Stimulated activated CD4-positive, alpha-beta T cell treated with anti-CD3 and anti-CD28 coated beads, Interleukin-1b, Interleukin-23, amount 100 ng/mL, for 4 hours (primary cell): ENCODE measurements around the gene EXOSC9.
"Not testable (repeated sequence)": the region's sequence is repeated elsewhere in the genome, so short reads cannot be mapped to it uniquely, and the experiment has no call there.

Experiments
- DNase-seq, 2 donors: peaks; one replicate each; pipeline ENCODE4 v3.0.0-alpha.2; 2020; ENCODE audit warnings: low read depth in 2 of 2

Gene EXOSC9

DNA sequence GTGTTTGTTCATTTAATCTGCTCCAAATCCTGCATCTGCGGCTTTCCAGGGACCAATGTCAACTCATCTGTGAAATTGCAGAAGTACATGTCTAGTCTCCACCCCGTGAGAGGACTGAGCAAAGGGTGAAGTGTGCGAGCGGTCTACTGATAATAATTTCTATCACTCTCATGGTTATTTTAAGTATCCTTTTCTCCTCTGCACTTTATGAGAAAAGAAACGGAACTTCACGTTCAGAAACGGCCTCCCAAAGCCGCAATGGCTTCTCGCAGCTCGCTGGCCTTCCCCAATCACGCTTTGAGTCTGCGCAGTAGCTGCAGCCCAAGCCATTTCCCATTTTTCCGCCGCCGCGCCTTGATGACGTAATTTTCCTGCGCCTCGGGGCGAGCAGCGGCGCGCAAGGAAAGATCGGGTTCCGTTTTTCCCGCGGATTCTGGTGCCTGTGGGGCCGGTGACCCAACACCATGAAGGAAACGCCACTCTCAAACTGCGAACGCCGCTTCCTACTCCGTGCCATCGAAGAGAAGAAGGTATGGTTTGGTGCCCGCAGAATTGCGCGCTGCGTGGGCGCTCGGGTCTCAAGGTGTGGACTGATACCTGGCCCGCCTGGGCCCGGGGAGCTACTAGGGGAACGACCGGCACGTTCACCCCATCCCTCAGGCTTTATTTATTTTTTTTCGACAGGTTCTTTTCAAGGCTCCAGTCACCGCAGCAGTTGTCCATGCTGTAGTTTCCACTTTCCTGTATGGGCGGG lies at the start of gene EXOSC9:
EXOSC9 (plus strand) TSS at position 363 of the 754 bp plus-strand sequence; CDS start at position 465, 102 bp downstream.
- DNase-seq: peak; percentile 92 to 94

DNA sequence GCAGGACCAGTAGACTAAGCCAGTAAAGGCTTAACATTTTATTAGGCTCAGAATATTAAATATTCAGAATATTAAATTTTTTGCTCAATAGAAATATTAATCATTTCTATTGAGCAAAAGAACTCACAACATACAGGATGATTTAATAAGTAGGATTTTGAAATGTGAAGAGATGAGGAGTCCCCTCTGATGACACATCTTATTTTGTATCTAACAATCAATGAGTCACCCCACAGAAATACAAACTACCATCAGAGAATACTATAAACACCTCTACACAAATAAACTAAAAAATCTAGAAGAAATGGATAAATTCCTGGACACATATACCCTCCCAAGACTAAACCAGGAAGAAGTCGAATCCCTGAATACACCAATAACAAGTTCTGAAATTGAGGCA lies 49.0 kb upstream of the EXOSC9 start:
- not testable (repeated sequence) for DNase-seq

GRCh38 chr4:121758925-121759568 lies 42.1 kb upstream of the EXOSC9 start:
- no peak for DNase-seq

DNA sequence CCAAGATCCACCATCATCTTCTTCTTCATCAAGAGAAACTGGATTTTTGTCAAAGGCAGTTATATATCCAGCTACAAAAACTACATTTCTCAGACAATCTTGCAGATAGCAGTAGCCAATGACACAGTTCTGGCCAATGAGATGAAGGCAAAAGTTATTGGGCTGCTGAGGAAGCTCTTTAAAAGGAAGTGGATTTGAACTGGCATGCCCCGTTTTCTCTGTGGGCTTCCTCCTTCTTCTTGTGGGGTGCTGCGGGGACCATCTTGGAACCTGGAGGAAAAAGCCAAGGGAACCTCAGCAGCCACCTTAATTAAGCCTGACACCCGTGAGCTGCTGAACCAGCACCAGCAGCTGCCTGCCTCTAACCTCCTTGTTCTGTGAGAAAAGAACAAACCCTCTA lies 40.9 kb upstream of the EXOSC9 start:
- no peak for DNase-seq

GRCh38 chr4:121764303-121764701 lies 36.8 kb upstream of the EXOSC9 start:
- DNase-seq: no peak

- DNase-seq: no peak
Measured at GRCh38 chr4:121764702-121765367, 36.3 kb upstream of the EXOSC9 start, which contains the start of gene SMIM43. Gene SMIM43, minus strand, starts transcription at chr4:121765164. Its CDS starts 59 bp downstream, at chr4:121765105.

DNA sequence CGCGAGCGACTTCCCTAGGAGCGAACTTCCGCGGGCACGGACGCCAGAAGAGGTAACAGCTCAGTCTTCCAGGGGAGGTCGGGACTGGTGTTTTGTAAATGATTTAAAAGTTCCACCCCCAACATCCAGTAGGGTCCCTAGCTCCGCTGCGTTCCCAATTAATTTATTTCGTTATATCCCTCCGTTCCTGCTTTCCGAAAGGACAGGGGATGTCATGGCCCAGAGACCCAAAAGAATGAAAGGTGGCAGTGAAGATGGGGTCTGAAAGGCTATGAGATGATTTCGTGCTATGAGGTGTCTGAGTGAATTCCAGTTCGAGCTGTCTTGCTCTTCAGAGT lies 35.8 kb upstream of the EXOSC9 start:
- no peak for DNase-seq

- no peak for DNase-seq
Measured at GRCh38 chr4:121765971-121766538, 35.1 kb upstream of the EXOSC9 start.

DNA sequence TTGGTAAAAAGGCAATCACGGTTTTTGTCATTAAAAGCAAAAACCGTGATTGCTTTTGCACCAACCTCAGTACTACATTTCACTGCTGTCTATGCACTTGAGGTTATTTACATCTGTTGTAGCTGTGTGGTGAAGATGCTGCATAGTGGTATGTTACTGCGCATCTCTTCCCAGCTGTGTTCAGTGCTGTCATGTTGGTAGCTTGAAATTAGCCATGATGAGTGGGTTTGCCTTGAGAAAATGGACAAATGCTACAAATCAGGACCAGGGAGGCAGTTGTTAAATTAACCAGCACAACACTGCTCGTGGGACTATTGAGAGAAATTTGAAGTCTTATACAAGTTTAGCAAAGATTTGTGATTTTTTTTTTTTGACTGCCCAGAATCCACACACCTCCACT lies 34.0 kb upstream of the EXOSC9 start:
- DNase-seq: no peak

DNA sequence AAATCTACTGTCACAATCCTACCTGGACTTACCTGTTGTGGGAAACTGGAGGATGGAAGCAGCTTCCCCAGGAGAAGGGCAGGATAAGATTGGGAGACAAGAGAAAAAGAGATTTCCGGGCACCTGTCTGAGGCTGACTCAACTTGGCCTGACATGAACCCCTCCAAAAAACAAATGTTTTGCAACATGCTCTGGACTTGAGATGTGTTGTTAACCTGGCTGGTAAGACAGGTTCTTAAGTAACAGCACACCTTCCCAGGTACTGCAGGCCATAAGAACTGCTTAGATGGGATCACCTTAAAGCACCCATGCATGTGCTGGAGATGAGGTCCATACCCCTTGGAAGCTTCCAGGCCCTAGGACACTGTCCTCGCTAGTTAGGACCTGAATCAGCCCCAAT lies 31.8 kb upstream of the EXOSC9 start:
- DNase-seq: no peak

DNA sequence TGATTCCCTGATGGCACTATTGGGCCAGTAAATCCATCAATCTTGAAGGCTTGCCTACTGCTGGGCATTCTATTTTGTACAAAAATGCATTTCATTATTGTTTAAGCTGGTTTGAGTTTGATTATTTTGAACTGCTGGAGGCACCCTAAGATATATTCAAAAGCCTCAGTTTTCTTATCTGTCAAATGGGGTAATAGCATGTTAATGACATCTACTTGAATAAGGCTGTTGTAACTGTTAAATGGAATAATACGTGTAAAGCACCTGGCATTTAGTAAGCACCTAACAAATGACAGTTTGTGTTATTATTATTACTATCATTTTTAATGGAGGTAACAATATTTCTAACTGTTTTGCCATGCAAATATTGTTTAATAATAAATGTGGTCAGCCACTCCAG lies 29.3 kb upstream of the EXOSC9 start:
- no peak for DNase-seq

- no peak for DNase-seq
Measured at GRCh38 chr4:121773883-121774282, 27.2 kb upstream of the EXOSC9 start.

GRCh38 chr4:121776610-121777401 lies 24.3 kb upstream of the EXOSC9 start:
- DNase-seq: no peak

- no peak for DNase-seq
Measured at GRCh38 chr4:121777625-121778024, 23.5 kb upstream of the EXOSC9 start.

DNA sequence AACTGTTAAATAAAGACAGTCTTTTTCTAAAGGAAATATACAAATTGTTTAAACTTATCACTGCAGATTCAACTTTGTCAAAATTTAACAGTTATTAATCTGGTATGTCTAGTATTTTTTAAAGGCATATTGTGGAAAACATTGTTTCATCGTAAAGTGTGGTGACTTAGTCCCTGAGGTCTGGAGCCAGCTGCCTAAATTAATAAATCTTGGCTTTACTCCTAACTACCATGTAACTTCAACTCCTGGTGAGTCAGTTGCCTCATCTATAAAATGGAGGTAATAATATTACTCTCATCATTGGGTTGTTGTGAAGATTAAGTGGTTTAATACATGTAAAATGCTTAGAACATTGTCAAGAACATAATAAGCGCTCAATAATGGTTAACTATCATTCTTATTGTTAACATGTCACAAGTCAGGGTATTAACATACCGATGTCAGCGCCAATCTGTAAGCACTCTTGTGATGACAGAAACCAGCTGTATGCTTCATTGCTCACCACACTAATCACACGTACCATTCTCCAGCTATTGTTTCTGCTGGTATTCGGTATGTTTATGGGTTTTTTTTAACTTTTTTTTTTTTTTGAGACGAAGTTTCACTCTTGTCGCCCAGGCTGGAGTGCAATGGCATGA lies 22.0 kb upstream of the EXOSC9 start:
- no peak for DNase-seq

DNA sequence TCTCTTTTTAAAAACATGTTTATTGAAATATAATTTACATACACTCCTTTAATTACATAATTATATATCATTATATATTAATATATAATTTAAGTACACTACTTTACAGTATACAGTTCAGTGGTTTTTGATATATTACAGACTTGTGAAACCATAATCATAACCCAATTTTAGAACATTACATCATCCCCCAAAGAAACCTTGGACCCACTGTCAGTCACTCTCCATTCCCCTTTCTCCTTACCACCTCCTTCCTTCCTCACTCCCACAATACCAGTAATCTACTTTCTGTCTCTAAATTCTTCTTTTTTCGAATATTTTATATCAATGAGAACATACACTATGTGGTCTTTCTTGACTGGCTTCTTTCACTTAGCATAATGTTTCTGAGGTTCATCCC lies 17.9 kb upstream of the EXOSC9 start:
- DNase-seq: no peak

DNA sequence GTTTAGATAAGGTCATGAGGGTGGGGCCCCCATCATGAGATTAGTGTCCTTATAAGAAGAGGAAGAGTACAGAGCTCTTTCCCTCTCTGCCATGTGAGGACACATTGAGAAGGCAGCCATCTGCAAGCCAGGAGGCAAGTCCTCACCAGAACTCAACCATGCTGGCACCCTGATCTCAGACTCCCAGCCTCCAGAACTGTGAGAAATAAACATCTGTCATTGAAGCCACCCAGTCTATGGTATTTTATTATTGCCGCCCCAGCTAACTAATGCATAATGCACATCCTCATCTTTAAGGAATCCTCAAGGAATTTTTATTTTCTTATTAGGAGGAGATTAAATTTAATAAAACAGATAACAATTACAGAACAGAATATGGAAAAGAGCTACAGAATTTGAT lies 16.7 kb upstream of the EXOSC9 start:
- DNase-seq: no peak

DNA sequence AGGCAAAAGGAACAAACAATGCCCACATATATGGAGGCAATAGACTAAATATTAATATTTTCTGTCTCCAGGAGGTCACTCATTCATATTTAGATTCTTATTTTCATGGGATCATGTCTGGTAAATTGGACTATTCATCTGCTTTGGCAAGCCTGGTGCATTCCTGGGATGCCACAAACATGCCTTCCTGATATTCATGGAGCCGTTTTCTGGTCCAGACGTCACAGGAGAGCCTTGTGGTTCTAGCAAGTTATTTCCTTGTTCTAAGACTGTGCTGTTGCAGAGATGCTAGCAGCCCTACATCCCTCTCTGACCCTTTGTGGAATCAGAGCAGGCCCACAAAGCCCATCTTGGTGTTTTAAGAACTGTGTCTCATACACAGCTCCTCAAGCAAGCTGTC lies 16.1 kb upstream of the EXOSC9 start:
- DNase-seq: no peak

DNA sequence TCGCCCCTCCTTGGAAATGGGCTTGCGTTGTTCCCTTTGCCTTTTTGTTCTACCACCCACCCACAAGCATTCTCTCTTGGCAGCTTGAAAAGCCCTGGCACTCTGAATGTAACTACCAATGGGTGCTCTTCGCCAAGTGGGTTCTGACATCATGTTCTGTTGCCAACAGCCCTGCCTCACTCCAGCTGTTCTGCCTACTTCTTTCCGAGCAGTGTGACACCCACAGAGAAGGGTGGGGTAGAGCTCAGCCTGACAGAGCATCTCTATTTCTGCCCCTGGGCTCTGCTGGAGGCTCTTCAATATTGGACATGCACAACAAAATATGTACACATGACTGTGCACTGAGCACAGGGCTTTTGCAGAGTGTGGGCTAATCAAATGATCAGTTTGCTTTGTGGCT lies 15.6 kb upstream of the EXOSC9 start:
- DNase-seq: no peak

DNA sequence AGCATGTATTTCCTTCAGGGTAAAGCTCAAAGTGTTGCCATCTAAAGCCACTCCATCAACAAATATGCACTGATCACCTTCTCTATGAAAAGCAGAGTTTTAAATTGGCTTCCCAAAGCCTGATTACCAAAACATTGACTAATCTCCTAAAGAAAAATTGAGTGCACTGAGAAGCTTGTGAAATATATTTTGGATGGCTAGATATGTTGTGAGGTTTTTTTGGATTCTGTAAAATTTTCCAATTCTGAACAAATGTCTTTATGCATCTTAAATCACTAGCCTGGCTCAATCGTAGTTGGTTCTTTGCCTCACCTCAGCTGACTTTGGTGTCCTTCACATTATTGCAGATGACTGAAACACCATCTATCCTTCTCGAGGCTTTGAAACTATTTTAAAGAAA lies 14.9 kb upstream of the EXOSC9 start:
- DNase-seq: no peak

DNA sequence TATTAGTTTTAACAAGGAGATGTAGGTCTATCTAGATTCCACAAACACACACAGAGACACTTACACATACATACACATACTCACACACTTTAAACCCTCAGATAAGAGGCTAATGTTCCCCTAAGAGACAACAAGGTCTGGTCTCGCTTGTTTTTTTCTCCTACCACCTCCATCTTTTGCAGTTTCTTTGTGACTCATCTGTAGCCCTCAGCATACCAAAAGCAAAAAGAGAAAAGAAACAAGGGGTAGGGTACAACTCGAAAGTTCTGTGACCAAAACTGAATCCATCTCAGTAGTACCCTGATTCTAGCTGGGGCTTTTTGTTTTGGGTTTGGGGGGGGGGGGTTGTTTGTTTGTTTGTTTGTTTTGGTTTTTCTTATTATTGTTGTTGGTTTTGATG lies 12.2 kb upstream of the EXOSC9 start:
- no peak for DNase-seq
